Liver (tissue), 9 donors: ENCODE measurements around the gene MMS19. TPM values are rescaled to one million over a fixed set of nuclear protein-coding genes. Genes with fewer than 3 reads are reported as not detected.
"Not testable (repeated sequence)": the region's sequence is repeated elsewhere in the genome, so short reads cannot be mapped to it uniquely, and the experiment has no call there.

Source experiments
- DNase-seq: peaks from one replicate; pipeline ENCODE4 v3.0.0-alpha.2; 2017; ENCODE audit warnings: low spot score
- H3K27ac ChIP-seq, 2 donors: one replicate each; pipeline ENCODE4 v1.7.0; 2013; ENCODE audit warnings: inconsistent platforms in 2 of 2, low read length in 2 of 2, control low read depth in 1 of 2, low read depth in 1 of 2, mild to moderate bottlenecking in 1 of 2
- H3K27me3 ChIP-seq, 4 donors: one replicate each; pipeline versions ENCODE4 v1.6.1 to v1.7.0; 2013; ENCODE audit warnings: low read length in 3 of 4, inconsistent platforms in 1 of 4, mild to moderate bottlenecking in 1 of 4, moderate library complexity in 1 of 4; ENCODE audit not compliant: control insufficient read depth in 4 of 4, insufficient read depth in 4 of 4
- H3K36me3 ChIP-seq, 4 donors: one replicate each; pipeline versions ENCODE4 v1.6.1 to v1.7.0; 2013; ENCODE audit warnings: low read length in 3 of 4, mild to moderate bottlenecking in 3 of 4, low read depth in 1 of 4, moderate library complexity in 1 of 4; ENCODE audit not compliant: control insufficient read depth in 4 of 4, insufficient read depth in 3 of 4
- H3K4me1 ChIP-seq, 4 donors: one replicate each; pipeline versions ENCODE4 v1.6.1 to v1.7.0; 2013; ENCODE audit warnings: low read length in 3 of 4, mild to moderate bottlenecking in 3 of 4, moderate library complexity in 1 of 4; ENCODE audit not compliant: control insufficient read depth in 4 of 4, insufficient read depth in 4 of 4
- H3K4me3 ChIP-seq, 3 donors: one replicate each; pipeline versions ENCODE4 v1.6.1 to v1.7.0; 2013; ENCODE audit warnings: low read length in 3 of 3, control low read depth in 1 of 3, low read depth in 1 of 3, mild to moderate bottlenecking in 1 of 3
- H3K9ac ChIP-seq, 2 donors: one replicate each; pipeline ENCODE4 v1.7.0; 2013; ENCODE audit warnings: low read length in 2 of 2, mild to moderate bottlenecking in 2 of 2, moderate library complexity in 2 of 2, control low read depth in 1 of 2, low read depth in 1 of 2
- H3K9me3 ChIP-seq, 4 donors: one replicate each; pipeline versions ENCODE4 v1.6.1 to v1.7.0; 2013; ENCODE audit warnings: low read length in 3 of 4; ENCODE audit not compliant: control insufficient read depth in 4 of 4
- EGR1 ChIP-seq, 2 donors: IDR thresholded peaks; 2 replicates each; pipeline ENCODE4 v1.6.1; 2016 to 2018; ENCODE audit warnings: antibody characterized with exemption in 2 of 2, low read depth in 2 of 2
- GABPA ChIP-seq, 2 donors: IDR thresholded peaks in 1 of 2; conservative IDR thresholded peaks in 1 of 2; 2 replicates each; pipeline ENCODE4 v1.6.1; 2016; ENCODE audit warnings: antibody characterized with exemption in 2 of 2, mild to moderate bottlenecking in 1 of 2, moderate library complexity in 1 of 2
- HNF4A ChIP-seq, 2 donors: conservative IDR thresholded peaks; 2 replicates each; pipeline ENCODE4 v1.6.1; 2016; ENCODE audit warnings: antibody characterized with exemption in 2 of 2, mild to moderate bottlenecking in 2 of 2
- JUND ChIP-seq, 2 donors: IDR thresholded peaks; 2 replicates each; pipeline ENCODE4 v1.6.1; 2016; ENCODE audit warnings: antibody characterized with exemption in 2 of 2
- NR2F2 ChIP-seq: IDR thresholded peaks from 2 replicates; pipeline ENCODE4 v1.6.1; 2016; ENCODE audit warnings: antibody characterized with exemption
- RAD21 ChIP-seq, 2 donors: IDR thresholded peaks; 2 replicates each; pipeline ENCODE4 v1.6.1; 2016; ENCODE audit warnings: antibody characterized with exemption in 2 of 2, mild to moderate bottlenecking in 2 of 2
- SP1 ChIP-seq: IDR thresholded peaks from 2 replicates; pipeline ENCODE4 v1.6.1; 2018; ENCODE audit warnings: antibody characterized with exemption, mild to moderate bottlenecking
- TAF1 ChIP-seq: conservative IDR thresholded peaks from 2 replicates; pipeline ENCODE4 v1.6.1; 2016; ENCODE audit warnings: antibody characterized with exemption, mild to moderate bottlenecking
- YY1 ChIP-seq: IDR thresholded peaks from 2 replicates; pipeline ENCODE4 v1.6.1; 2016; ENCODE audit warnings: antibody characterized with exemption, mild to moderate bottlenecking
- WGBS: extraction: QIAGEN DNeasy Blood & Tissue Kit; methylation state at CpG from one replicate; pipeline ENCODE4 v1.1.7; 2013; 5-methylcytosine and 5-hydroxymethylcytosine counted together
- polyA plus RNA-seq, 2 donors: library from polyadenylated mRNA; stranded (reverse) in 1 of 2; unstranded in 1 of 2; fragments of 200-250 nt in 1 of 2; fragments of >200 nt in 1 of 2; fragmentation: Nextera tagmentation in 1 of 2; extraction: Ambion mirVana in 1 of 2; gene quantifications; one replicate each; pipeline versions ENCODE4 v1.2.1 to v1.2.3, GENCODE V29; 2013 to 2015
- total RNA-seq, 2 donors: library from RNA; depleted of rRNA; stranded (reverse); fragments of >200 nt; gene quantifications; one replicate each; pipeline ENCODE4 v1.2.3, GENCODE V29; 2014
- TF ChIP-seq, protein P1 (sequence below): fragments of 150-350 bp; IDR thresholded peaks from 2 replicates; pipeline ENCODE4 v1.5.1; 2017; ENCODE audit warnings: improper control_type of control experiment, low read depth, low read length; ENCODE audit not compliant: missing input control
- TF ChIP-seq, protein P2 (sequence below): IDR thresholded peaks from 2 replicates; pipeline ENCODE4 v1.6.1; 2016; ENCODE audit warnings: antibody characterized with exemption
- TF ChIP-seq, protein P3 (sequence below): IDR thresholded peaks from 2 replicates; pipeline ENCODE4 v1.6.1; 2016; ENCODE audit warnings: antibody characterized with exemption
- TF ChIP-seq, protein P4 (sequence below): IDR thresholded peaks from 2 replicates; pipeline ENCODE4 v1.6.1; 2016; ENCODE audit warnings: antibody characterized with exemption
- TF ChIP-seq, protein P5 (sequence below): IDR thresholded peaks from 2 replicates; pipeline ENCODE4 v1.6.1; 2016; ENCODE audit warnings: antibody characterized with exemption, mild to moderate bottlenecking
- donor health status: healthy.
- donor health status: healthy.
- donor health status: healthy.
- donor health status: healthy.
- donor health status: healthy.

MMS19 gene
- total and polyA plus RNA-seq, 4 donors, result 15.0 to 29.1 (median 24.1) TPM

DNA sequence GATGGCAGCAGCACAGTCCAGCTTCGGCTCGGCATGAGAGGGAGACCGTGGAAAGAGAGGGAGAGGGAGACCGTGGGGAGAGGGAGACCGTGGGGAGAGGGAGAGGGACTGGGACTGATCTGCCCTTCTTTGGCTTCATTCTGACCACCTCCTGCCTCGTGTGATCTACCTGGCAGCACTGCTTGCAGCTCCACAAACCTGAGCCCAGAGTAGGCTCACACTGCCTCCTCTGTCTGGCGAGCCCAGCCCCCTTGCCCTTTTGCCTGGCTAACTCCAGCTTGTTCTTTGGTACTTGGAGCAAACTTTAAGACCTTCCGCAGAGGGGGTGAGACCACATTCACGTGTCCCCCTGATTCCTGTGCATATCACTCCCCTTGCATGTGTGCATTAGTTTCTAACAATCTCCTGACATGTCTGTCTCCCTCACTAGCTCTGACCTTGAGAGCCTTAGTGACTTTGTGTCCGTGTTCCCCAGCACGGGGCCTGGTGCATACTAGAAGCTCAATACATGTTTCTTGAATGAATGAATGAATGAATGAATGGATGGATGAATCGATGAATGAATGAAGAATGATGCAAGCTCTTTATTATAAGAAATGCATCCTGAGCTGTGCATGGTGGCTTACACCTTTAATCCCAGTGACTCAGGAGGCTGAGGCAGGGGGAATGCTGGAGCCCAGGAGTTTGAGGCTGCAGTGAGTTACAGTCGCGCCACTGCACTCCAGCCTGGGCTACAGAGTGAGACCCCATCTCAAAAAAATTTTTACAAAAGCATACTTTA, 31.7 kb upstream of the MMS19 start:
- no peak overlapping the region for H3K4me3 ChIP-seq
- DNase-seq, result no peak
- WGBS, result 84% methylated on average over 14 of the region's 14 CpGs
- TF ChIP-seq RAD21 (IDR thresholded peaks at IDR 0.05), result no peak
- TF ChIP-seq, protein P1, sequence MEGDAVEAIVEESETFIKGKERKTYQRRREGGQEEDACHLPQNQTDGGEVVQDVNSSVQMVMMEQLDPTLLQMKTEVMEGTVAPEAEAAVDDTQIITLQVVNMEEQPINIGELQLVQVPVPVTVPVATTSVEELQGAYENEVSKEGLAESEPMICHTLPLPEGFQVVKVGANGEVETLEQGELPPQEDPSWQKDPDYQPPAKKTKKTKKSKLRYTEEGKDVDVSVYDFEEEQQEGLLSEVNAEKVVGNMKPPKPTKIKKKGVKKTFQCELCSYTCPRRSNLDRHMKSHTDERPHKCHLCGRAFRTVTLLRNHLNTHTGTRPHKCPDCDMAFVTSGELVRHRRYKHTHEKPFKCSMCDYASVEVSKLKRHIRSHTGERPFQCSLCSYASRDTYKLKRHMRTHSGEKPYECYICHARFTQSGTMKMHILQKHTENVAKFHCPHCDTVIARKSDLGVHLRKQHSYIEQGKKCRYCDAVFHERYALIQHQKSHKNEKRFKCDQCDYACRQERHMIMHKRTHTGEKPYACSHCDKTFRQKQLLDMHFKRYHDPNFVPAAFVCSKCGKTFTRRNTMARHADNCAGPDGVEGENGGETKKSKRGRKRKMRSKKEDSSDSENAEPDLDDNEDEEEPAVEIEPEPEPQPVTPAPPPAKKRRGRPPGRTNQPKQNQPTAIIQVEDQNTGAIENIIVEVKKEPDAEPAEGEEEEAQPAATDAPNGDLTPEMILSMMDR, result no peak
- TF ChIP-seq YY1, result no peak
- TF ChIP-seq NR2F2, result no peak
- TF ChIP-seq JUND (IDR thresholded peaks at IDR 0.05), result no peak
- TF ChIP-seq, protein P2, sequence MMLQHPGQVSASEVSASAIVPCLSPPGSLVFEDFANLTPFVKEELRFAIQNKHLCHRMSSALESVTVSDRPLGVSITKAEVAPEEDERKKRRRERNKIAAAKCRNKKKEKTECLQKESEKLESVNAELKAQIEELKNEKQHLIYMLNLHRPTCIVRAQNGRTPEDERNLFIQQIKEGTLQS, result no peak
- TF ChIP-seq HNF4A (conservative IDR thresholded peaks at IDR 0.05), result no peak
- TF ChIP-seq, protein P3, sequence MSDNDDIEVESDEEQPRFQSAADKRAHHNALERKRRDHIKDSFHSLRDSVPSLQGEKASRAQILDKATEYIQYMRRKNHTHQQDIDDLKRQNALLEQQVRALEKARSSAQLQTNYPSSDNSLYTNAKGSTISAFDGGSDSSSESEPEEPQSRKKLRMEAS, result no peak
- TF ChIP-seq EGR1 (IDR thresholded peaks at IDR 0.05; ENCODE audit: low read depth in 2 of 2), result no peak
- no peak for TF ChIP-seq TAF1
- TF ChIP-seq, protein P4, sequence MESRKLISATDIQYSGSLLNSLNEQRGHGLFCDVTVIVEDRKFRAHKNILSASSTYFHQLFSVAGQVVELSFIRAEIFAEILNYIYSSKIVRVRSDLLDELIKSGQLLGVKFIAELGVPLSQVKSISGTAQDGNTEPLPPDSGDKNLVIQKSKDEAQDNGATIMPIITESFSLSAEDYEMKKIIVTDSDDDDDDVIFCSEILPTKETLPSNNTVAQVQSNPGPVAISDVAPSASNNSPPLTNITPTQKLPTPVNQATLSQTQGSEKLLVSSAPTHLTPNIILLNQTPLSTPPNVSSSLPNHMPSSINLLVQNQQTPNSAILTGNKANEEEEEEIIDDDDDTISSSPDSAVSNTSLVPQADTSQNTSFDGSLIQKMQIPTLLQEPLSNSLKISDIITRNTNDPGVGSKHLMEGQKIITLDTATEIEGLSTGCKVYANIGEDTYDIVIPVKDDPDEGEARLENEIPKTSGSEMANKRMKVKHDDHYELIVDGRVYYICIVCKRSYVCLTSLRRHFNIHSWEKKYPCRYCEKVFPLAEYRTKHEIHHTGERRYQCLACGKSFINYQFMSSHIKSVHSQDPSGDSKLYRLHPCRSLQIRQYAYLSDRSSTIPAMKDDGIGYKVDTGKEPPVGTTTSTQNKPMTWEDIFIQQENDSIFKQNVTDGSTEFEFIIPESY, result no peak
- TF ChIP-seq, protein P5, sequence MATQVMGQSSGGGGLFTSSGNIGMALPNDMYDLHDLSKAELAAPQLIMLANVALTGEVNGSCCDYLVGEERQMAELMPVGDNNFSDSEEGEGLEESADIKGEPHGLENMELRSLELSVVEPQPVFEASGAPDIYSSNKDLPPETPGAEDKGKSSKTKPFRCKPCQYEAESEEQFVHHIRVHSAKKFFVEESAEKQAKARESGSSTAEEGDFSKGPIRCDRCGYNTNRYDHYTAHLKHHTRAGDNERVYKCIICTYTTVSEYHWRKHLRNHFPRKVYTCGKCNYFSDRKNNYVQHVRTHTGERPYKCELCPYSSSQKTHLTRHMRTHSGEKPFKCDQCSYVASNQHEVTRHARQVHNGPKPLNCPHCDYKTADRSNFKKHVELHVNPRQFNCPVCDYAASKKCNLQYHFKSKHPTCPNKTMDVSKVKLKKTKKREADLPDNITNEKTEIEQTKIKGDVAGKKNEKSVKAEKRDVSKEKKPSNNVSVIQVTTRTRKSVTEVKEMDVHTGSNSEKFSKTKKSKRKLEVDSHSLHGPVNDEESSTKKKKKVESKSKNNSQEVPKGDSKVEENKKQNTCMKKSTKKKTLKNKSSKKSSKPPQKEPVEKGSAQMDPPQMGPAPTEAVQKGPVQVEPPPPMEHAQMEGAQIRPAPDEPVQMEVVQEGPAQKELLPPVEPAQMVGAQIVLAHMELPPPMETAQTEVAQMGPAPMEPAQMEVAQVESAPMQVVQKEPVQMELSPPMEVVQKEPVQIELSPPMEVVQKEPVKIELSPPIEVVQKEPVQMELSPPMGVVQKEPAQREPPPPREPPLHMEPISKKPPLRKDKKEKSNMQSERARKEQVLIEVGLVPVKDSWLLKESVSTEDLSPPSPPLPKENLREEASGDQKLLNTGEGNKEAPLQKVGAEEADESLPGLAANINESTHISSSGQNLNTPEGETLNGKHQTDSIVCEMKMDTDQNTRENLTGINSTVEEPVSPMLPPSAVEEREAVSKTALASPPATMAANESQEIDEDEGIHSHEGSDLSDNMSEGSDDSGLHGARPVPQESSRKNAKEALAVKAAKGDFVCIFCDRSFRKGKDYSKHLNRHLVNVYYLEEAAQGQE, result no peak
- TF ChIP-seq SP1, result no peak
- no peak for TF ChIP-seq GABPA (IDR thresholded peaks at IDR 0.05 in 1 of 2, conservative IDR thresholded peaks at IDR 0.05 in 1 of 2)
- no peak overlapping the region for H3K9ac ChIP-seq
- H3K27me3 ChIP-seq, result no peaks in the 10 kb centered on the region
- peaks cover 0 to 2% (median 0%) of the 10 kb centered on the region in 4 donors for H3K4me1 ChIP-seq
- H3K27ac ChIP-seq, result no peak overlapping the region
- H3K36me3 ChIP-seq, result no peaks in the 10 kb centered on the region
- no peaks in the 10 kb centered on the region for H3K9me3 ChIP-seq

DNA sequence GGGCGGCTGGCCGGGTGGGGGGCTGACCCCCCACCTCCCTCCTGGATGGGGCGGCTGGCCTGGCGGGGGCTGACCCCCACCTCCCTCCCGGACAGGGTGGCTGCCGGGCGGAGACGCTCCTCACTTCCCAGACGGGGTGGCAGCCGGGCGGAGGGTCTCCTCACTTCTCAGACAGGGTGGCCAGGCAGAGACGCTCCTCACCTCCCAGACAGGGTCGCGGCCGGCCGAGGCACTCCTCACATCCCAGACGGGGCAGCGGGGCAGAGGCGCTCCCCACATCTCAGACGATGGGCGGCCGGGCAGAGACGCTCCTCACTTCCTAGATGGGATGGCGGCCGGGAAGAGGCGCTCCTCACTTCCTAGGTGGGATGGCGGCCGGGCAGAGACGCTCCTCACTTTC, 30.7 kb upstream of the MMS19 start:
- DNase-seq, H3K4me1 ChIP-seq, H3K9ac ChIP-seq, H3K9me3 ChIP-seq, H3K27ac ChIP-seq, H3K27me3 ChIP-seq, H3K4me3 ChIP-seq, H3K36me3 ChIP-seq: not testable (repeated sequence)
- 93% methylated on average over 27 of the region's 29 CpGs for WGBS
